GM13976 (cell line): Measurements from ENCODE around the gene ZNF136.

Experiments
- DNase-seq: peaks from one replicate; pipeline ENCODE4 v3.0.0; 2012; ENCODE audit warnings: low spot score
- CTCF ChIP-seq: IDR thresholded peaks from 2 replicates; pipeline ENCODE4 v1.5.1; 2012; ENCODE audit warnings: borderline replicate concordance, mild to moderate bottlenecking; ENCODE audit not compliant: insufficient read depth; ENCODE audit errors: extremely low read depth, missing control alignments, control extremely low read depth
- in situ Hi-C: fragments of 300-500 bp; cut with MboI; formaldehyde crosslinking; loops from one replicate; pipeline ENCODE4 v1.12.0; 2022; ENCODE audit warnings: low sequenced_read_pairs, mixed read lengths, inconsistent platforms; ENCODE audit not compliant: unreplicated experiment

The ZNF136 gene

GRCh38 chr19:12162882-12163806 lies at the start of gene ZNF136:
Gene ZNF136 (plus strand): TSS chr19:12163096. CDS start chr19:12163204, 108 bp downstream.
- no peak for TF ChIP-seq CTCF
- in situ Hi-C loops = no loop called here
- peak; percentile 99 for DNase-seq

GRCh38 chr19:12113121-12113520 lies 49.8 kb upstream of the ZNF136 start:
- in situ Hi-C loops = no loop called here
- no peak for TF ChIP-seq CTCF
- DNase-seq = no peak

GRCh38 chr19:12117201-12117970 lies 45.5 kb upstream of the ZNF136 start:
- no peak for TF ChIP-seq CTCF
- in situ Hi-C loops = no loop called here
- DNase-seq = no peak

GRCh38 chr19:12126707-12127106 lies 36.2 kb upstream of the ZNF136 start:
- no peak for TF ChIP-seq CTCF
- in situ Hi-C loops = no loop called here
- no peak for DNase-seq

GRCh38 chr19:12133069-12133468 lies 29.8 kb upstream of the ZNF136 start:
- in situ Hi-C loops = no loop called here
- no peak for DNase-seq
- no peak for TF ChIP-seq CTCF

- TF ChIP-seq CTCF = peak; percentile 51
- no peak for DNase-seq
- in situ Hi-C loops = no loop called here
Observed at GRCh38 chr19:12137221-12137940, 25.5 kb upstream of the ZNF136 start.
